Dendritic cell treated with granulocyte-macrophage colony-stimulating factor and Interleukin-4, amounts not matched to agents 40 ng/mL and 50 ng/mL, for 4 days (primary cell): ENCODE measurements around the gene SREBF2.
A peak's percentile ranks its signal among the peaks of the same experiment; 100 is the strongest.

Experiments used
- H3K27ac Mint-ChIP-seq: one replicate; pipeline ENCODE4 v1.8.0; 2022; ENCODE audit warnings: mild to moderate bottlenecking, mixed read lengths
- H3K27me3 Mint-ChIP-seq: one replicate; pipeline ENCODE4 v1.8.0; 2022; ENCODE audit warnings: mild to moderate bottlenecking, mixed read lengths
- H3K36me3 Mint-ChIP-seq: one replicate; pipeline ENCODE4 v1.8.0; 2022; ENCODE audit warnings: low read depth, mixed read lengths
- H3K4me1 Mint-ChIP-seq: one replicate; pipeline ENCODE4 v1.8.0; 2022; ENCODE audit warnings: low read depth, mixed read lengths
- H3K4me3 Mint-ChIP-seq: one replicate; pipeline ENCODE4 v1.8.0; 2022; ENCODE audit warnings: mild to moderate bottlenecking, moderate library complexity, mixed read lengths
- H3K9me3 Mint-ChIP-seq: one replicate; pipeline ENCODE4 v1.8.0; 2022; ENCODE audit warnings: mixed read lengths
- intact Hi-C: fragments of 100-400 bp; cut with micrococcal nuclease; formaldehyde crosslinking; loops from one replicate; pipeline ENCODE4 v1.15.0; 2022

Gene SREBF2

GRCh38 chr22:41906822-41907221 is 73.9 kb downstream of the SREBF2 start:
- Mint-ChIP-seq H3K9me3 (no peaks in the 10 kb centered on the region), H3K27ac (no peak overlapping the region), H3K4me1 (peaks cover 30% of the 10 kb centered on the region), H3K36me3 (peaks cover 61% of the 10 kb centered on the region), H3K4me3 (no peak overlapping the region), H3K27me3 (peaks cover 36% of the 10 kb centered on the region)
- intact Hi-C loops = no loop called here

GRCh38 chr22:41907436-41908401 is 74.8 kb downstream of the SREBF2 start:
- Mint-ChIP-seq H3K9me3 (no peaks in the 10 kb centered on the region), H3K27ac (no peak overlapping the region), H3K36me3 (peaks cover 52% of the 10 kb centered on the region), H3K4me3 (no peak overlapping the region), H3K4me1 (peaks cover 36% of the 10 kb centered on the region), H3K27me3 (peaks cover 45% of the 10 kb centered on the region)
- intact Hi-C loops = no loop called here

DNA sequence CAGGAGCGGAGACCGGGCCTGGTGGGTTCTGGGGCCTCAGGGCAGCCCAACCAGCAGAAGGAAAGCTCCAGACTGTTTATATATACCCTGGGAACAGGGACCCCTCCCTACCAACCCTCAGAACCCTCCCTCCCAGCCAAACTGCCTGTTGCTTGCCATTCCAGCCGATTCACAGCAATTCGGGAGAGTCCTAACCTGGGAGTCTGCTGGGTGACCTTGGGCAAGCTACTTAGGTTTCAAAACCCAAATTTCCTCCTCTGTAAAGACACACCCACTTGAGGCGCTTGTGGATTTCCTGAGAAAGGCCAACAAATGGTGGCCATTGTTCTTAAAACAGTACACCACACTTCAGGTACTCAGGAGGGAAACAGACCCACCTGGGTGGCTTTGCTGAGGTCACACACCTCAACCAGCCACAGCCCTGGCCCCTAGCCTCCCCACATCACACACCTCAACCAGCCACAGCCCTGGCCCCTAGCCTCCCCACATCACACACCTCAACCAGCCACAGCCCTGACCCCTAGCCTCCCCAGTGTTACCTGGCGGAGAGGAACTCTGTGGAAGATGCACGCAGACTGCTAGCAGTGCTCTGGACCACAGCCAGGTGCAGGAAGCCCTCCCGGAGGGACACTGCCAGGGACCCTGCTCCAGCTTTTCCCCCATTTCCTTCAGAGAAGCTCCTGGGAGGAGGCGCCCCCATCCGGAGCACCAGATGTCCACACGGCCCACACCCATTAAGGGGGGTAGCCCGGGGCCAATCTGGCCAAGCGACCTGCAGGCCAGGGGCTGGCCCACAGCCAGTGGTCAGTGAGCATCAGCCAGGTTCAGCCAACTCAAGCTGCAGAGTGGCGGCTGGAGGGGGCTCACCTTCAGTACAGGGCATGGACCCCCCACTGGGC is 75.8 kb downstream of the SREBF2 start:
- intact Hi-C loops = no loop called here
- Mint-ChIP-seq H3K27me3 (peaks cover 53% of the 10 kb centered on the region), H3K4me1 (peaks cover 43% of the 10 kb centered on the region), H3K9me3 (no peaks in the 10 kb centered on the region), H3K4me3 (no peak overlapping the region), H3K27ac (no peak overlapping the region), H3K36me3 (peaks cover 43% of the 10 kb centered on the region)

DNA sequence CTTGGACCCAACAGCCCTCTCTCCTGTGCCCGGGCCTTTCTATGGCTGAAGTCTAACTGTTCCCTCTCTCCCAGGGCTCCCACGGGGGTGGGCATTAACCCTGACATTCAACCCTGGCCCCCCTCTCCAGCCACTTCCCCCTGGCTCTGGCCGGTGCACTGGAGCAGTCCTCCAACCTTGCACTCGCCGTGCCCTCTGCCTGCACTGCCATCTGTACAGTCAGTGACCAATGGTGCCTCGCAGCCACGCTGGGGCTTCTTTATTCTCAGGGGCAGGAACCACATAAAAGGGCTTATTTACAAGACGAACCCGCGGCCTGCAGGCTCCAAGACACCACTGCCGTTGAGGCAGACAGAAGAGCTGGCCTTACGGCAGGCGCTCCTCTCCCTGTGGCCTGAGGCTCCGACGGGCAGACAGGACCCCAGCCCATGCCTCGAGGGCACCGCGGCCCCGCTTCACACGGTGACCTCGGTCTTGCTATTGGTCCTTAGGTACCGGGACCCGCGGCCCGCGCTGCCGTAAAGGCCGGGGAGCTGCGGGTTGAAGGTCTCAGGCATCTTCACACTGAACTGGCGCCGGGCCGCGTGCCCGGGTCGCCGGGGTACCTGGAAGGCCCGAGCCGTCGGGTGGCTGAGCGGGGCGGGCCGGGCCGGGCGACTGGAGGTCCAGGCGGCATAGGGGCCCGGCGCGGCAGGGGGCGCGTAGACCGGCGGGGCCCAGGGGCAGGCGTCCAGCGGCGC is 76.6 kb downstream of the SREBF2 start:
- no peak overlapping the region for H3K27ac Mint-ChIP-seq
- peaks cover 55% of the 10 kb centered on the region for H3K27me3 Mint-ChIP-seq
- peaks cover 35% of the 10 kb centered on the region for H3K36me3 Mint-ChIP-seq
- no peaks in the 10 kb centered on the region for H3K9me3 Mint-ChIP-seq
- H3K4me1 Mint-ChIP-seq = peaks cover 43% of the 10 kb centered on the region
- no peak overlapping the region for H3K4me3 Mint-ChIP-seq
- intact Hi-C loops = no loop called here

DNA sequence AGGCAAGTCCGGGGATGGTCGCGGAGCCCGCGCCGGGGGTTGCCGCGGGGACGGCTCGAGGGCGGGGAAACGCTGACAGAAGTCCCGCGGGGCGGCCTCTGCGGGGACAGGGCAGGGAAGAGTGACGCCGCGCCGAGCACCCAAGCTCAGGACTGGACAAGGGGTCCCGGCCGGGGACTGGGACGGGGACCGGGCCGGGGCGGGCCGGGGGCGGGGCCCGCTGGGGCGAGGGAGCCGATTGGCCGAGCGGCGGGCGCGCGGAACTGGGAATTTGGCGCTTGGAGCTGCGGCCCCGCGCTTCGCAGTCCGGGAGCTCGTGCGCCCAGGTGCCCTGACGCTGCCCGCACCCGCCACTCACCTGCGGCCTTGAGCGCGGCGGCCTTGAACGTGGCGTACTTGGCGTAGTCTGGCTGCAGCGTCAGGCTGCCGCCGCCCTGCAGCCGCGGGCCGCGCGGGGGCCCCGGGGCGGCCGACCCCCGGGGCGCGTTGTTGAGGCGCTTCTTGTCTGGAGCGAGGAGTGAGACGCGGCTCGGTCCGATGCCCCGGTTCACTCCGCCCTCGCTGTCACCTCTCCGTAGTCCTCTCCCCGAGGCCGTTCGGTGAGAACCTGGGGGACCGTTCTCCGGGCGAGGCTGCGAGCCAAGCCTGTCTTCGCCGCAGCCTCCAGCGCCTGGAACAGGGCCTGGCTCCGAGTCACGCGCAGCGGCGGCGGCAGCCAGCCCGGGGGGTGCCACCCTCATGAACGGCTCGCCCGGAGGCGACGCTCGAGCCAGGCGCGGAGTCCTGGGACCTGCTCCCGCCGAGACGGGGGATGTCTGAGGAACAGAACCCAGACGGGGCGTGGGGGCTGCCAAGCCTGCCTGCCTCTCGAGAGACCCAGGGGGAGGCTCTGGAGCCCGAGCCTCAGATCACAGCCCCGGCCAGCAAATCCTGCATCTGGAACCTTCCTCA is 77.4 kb downstream of the SREBF2 start:
- H3K27ac Mint-ChIP-seq = no peak overlapping the region
- intact Hi-C loops = no loop called here
- H3K36me3 Mint-ChIP-seq = peaks cover 26% of the 10 kb centered on the region
- H3K27me3 Mint-ChIP-seq = peaks cover 59% of the 10 kb centered on the region
- H3K4me3 Mint-ChIP-seq = peak overlapping the region; percentile 44
- no peaks in the 10 kb centered on the region for H3K9me3 Mint-ChIP-seq
- peaks cover 44% of the 10 kb centered on the region for H3K4me1 Mint-ChIP-seq

- Mint-ChIP-seq H3K4me1 (peaks cover 52% of the 10 kb centered on the region), H3K9me3 (no peaks in the 10 kb centered on the region), H3K27me3 (peaks cover 67% of the 10 kb centered on the region), H3K36me3 (peaks cover 18% of the 10 kb centered on the region), H3K4me3 (no peak overlapping the region), H3K27ac (no peak overlapping the region)
- intact Hi-C loops = no loop called here
Measured at GRCh38 chr22:41911001-41911611, 78.2 kb downstream of the SREBF2 start.

DNA sequence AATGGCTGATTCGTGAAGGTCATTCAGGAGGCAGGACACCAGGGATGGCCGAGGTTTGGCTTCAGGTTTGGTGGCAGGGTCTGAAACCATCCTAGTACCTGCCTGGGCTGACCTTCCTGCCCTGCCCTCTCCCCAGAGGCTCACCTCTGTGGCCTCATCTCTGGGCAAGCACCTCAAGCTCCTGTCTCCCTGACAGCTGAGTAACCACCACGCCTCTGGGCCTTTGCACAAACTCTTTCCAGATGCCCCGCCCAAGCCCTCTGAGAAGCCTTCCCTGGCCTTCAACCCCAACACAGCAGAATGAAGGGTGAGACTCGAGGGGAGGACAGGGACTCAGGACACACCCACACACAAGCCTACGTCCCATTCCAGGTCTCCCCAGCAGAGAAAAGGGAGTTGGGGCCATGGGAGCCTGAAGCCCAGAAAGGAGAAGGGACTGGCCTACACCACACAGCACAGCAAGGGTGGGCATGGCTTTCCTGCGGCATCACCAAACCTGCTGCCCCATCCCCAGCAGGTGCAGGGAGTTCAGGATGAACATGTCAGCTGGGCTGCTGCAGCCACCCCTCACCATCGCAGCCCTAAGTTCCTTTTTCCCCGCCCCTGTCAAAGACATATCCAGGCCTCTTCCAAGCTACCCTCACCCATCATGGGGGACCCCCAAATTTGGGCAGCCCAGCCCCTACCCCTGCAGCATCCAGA is 79.6 kb downstream of the SREBF2 start:
- Mint-ChIP-seq H3K4me3 (no peak overlapping the region), H3K4me1 (peaks cover 60% of the 10 kb centered on the region), H3K27me3 (peaks cover 81% of the 10 kb centered on the region), H3K36me3 (peaks cover 6% of the 10 kb centered on the region), H3K9me3 (no peaks in the 10 kb centered on the region), H3K27ac (no peak overlapping the region)
- intact Hi-C loops = no loop called here

- no peaks in the 10 kb centered on the region for H3K36me3 Mint-ChIP-seq
- no peaks in the 10 kb centered on the region for H3K9me3 Mint-ChIP-seq
- H3K4me1 Mint-ChIP-seq = peaks cover 60% of the 10 kb centered on the region
- no peak overlapping the region for H3K4me3 Mint-ChIP-seq
- H3K27ac Mint-ChIP-seq = no peak overlapping the region
- H3K27me3 Mint-ChIP-seq = peaks cover 82% of the 10 kb centered on the region
- intact Hi-C loops = no loop called here
Measured at GRCh38 chr22:41913040-41913719, 80.3 kb downstream of the SREBF2 start.

GRCh38 chr22:41913842-41914534 is 81.1 kb downstream of the SREBF2 start:
- Mint-ChIP-seq H3K27me3 (peaks cover 74% of the 10 kb centered on the region), H3K36me3 (no peaks in the 10 kb centered on the region), H3K27ac (no peak overlapping the region), H3K9me3 (no peaks in the 10 kb centered on the region), H3K4me1 (peaks cover 59% of the 10 kb centered on the region), H3K4me3 (no peak overlapping the region)
- intact Hi-C loops = no loop called here

DNA sequence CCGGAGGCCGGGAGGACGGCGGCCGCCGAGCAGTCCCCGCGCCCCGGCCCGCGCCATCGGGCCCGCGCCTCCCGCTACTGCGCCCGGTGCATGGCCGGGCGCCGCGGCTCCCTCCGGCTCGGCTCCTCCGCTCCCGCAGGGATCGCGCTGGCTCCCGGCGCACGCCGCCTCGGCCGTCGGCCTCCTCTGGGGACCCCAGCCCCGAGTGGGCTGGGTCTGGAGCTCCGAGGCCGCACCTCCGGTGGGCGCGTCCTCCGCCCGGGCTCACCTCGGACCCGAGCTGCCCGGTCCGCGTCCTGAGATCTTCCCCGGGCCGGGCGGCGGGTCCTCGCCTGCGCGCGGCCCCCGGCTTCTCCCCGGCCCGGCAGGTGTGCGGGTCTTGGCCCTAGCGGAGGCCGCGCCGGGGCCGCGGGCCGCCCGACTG is 81.7 kb downstream of the SREBF2 start:
- intact Hi-C loops = no loop called here
- Mint-ChIP-seq H3K4me3 (no peak overlapping the region), H3K36me3 (no peaks in the 10 kb centered on the region), H3K4me1 (peaks cover 58% of the 10 kb centered on the region), H3K27ac (no peak overlapping the region), H3K27me3 (peaks cover 67% of the 10 kb centered on the region), H3K9me3 (no peaks in the 10 kb centered on the region)

- no peaks in the 10 kb centered on the region for H3K9me3 Mint-ChIP-seq
- no peak within 1 kb of the TSS for H3K27ac Mint-ChIP-seq
- H3K4me3 Mint-ChIP-seq = peak within 1 kb of the TSS; percentile 17
- H3K27me3 Mint-ChIP-seq = peaks cover 67% of the 10 kb centered on the region
- peaks cover 60% of the 10 kb centered on the region for H3K4me1 Mint-ChIP-seq
- intact Hi-C loops = no loop called here
- H3K36me3 Mint-ChIP-seq = no peaks in the 10 kb centered on the region
Measured at GRCh38 chr22:41915035-41915785, 82.3 kb downstream of the SREBF2 start, which contains the start of gene SHISA8. TSS of gene SHISA8 (minus strand) at chr22:41915074. CDS start at chr22:41914667, 407 bp downstream.
